Measurements from ENCODE around the gene IFT27.

- TF ChIP-seq POLR2AphosphoS5 (IDR thresholded peaks at IDR 0.05; ENCODE audit: low read depth, low read length) (no peak), TAF1 (IDR thresholded peaks at IDR 0.05; ENCODE audit: borderline replicate concordance, insufficient read depth, low read length) (no peak), REST (IDR thresholded peaks at IDR 0.05; ENCODE audit: insufficient read depth in 1 of 2, low read depth in 2 of 2, low read length in 2 of 2) (no peak), SIN3A (IDR thresholded peaks at IDR 0.05; ENCODE audit: borderline replicate concordance, insufficient read depth, low read length) (no peak)
Measured at GRCh38 chr22:36770513-36771231, 5.2 kb downstream of the IFT27 start.
